IMR-90 (cell line): ENCODE results near the gene NOSTRIN. TPM values are rescaled to one million over a fixed set of nuclear protein-coding genes. Genes with fewer than 3 reads are reported as not detected.

Experiments
- ATAC-seq: fragments of 200-7000 bp; cut with Tn5 transposase; 2 replicates; pipeline ENCODE4 v1.9.1; 2020; ENCODE audit warnings: low read depth, mild to moderate bottlenecking, moderate library complexity
- BruUV-seq: library from RNA; stranded (reverse); fragments of 400-500 nt; replicated peaks from 2 replicates; lab custom pipeline; 2021; lab: Mats Ljungman, UMichigan
- CTCF ChIA-PET: fragments of 300-600 bp; formaldehyde crosslinking; extraction: SDS; loops from one replicate; lab custom pipeline; 2021; ENCODE audit warnings: antibody characterized with exemption; lab: Yijun Ruan, JAX
- POLR2A ChIA-PET: fragments of 300-600 bp; sonication (Branson Sonifier 250); formaldehyde crosslinking; loops from one replicate; lab custom pipeline; 2022; ENCODE audit warnings: antibody characterized with exemption; ENCODE audit not compliant: unreplicated experiment; lab: Charles Lee
- DNase-seq: peaks from one replicate; pipeline ENCODE4 v3.0.0; 2013
- H2AFZ ChIP-seq: replicated peaks from 2 replicates; pipeline ENCODE3; 2013; ENCODE audit warnings: low read length, mild to moderate bottlenecking; ENCODE audit not compliant: poor library complexity
- H2AK5ac ChIP-seq: 2 replicates; pipeline ENCODE4 v1.6.1; 2013; ENCODE audit warnings: low read depth, low read length, inconsistent platforms
- H2AK9ac ChIP-seq: replicated peaks from 2 replicates; pipeline ENCODE3; 2013; ENCODE audit warnings: mild to moderate bottlenecking, low read depth, low read length, moderate library complexity; ENCODE audit not compliant: poor library complexity
- H2BK120ac ChIP-seq: 2 replicates; pipeline ENCODE4 v1.6.1; 2013; ENCODE audit warnings: low read depth, low read length, inconsistent platforms
- H2BK15ac ChIP-seq: 3 replicates; pipeline ENCODE4 v1.6.1; 2013; ENCODE audit warnings: low read depth, low read length, inconsistent platforms
- H2BK20ac ChIP-seq: 2 replicates; pipeline ENCODE4 v1.6.1; 2013; ENCODE audit warnings: low read depth, mild to moderate bottlenecking, inconsistent platforms, low read length, moderate library complexity
- H2BK5ac ChIP-seq: 2 replicates; pipeline ENCODE4 v1.6.1; 2013; ENCODE audit warnings: mild to moderate bottlenecking, low read depth, low read length, inconsistent platforms; ENCODE audit not compliant: poor library complexity, severe bottlenecking
- H3K14ac ChIP-seq: replicated peaks from 2 replicates; pipeline ENCODE4 v1.6.1; 2013; ENCODE audit warnings: low read depth, low read length, inconsistent platforms
- H3K18ac ChIP-seq: 2 replicates; pipeline ENCODE4 v1.6.1; 2013; ENCODE audit warnings: low read depth, low read length, control low read depth
- H3K23ac ChIP-seq: 2 replicates; pipeline ENCODE4 v1.6.1; 2013; ENCODE audit warnings: low read depth, low read length, inconsistent platforms
- H3K27ac ChIP-seq: 2 replicates; pipeline ENCODE4 v1.5.1; 2013; ENCODE audit warnings: mild to moderate bottlenecking, control low read depth, low read length; ENCODE audit not compliant: insufficient read depth
- H3K27me3 ChIP-seq: 2 replicates; pipeline ENCODE4 v1.6.1; 2013; ENCODE audit warnings: low read length; ENCODE audit not compliant: control insufficient read depth, insufficient read depth
- H3K36me3 ChIP-seq: 2 replicates; pipeline ENCODE4 v1.6.1; 2013; ENCODE audit warnings: low read length, mixed read lengths; ENCODE audit not compliant: control insufficient read depth, insufficient read depth
- H3K4ac ChIP-seq: 2 replicates; pipeline ENCODE4 v1.6.1; 2013; ENCODE audit warnings: low read depth, low read length, inconsistent platforms
- H3K4me1 ChIP-seq: 2 replicates; pipeline ENCODE4 v1.6.1; 2013; ENCODE audit warnings: low read length, mixed read lengths; ENCODE audit not compliant: control insufficient read depth, insufficient read depth
- H3K4me2 ChIP-seq: 2 replicates; pipeline ENCODE4 v1.6.1; 2013; ENCODE audit warnings: low read depth, mild to moderate bottlenecking, control low read depth, low read length, moderate library complexity
- H3K4me3 ChIP-seq: 2 replicates; pipeline ENCODE4 v1.5.1; 2013; ENCODE audit warnings: low read depth, mild to moderate bottlenecking, control low read depth, low read length, moderate library complexity; ENCODE audit not compliant: insufficient read depth
- H3K56ac ChIP-seq: 2 replicates; pipeline ENCODE4 v1.6.1; 2013; ENCODE audit warnings: low read length, inconsistent platforms; ENCODE audit not compliant: insufficient read depth; ENCODE audit errors: extremely low read depth
- H3K79me1 ChIP-seq, 2 experiments: 2 replicates each; pipeline ENCODE4 v1.6.1; 2013; ENCODE audit warnings: low read length in 2 of 2, inconsistent platforms in 1 of 2, low read depth in 1 of 2
- H3K9ac ChIP-seq: 2 replicates; pipeline ENCODE4 v1.6.1; 2013; ENCODE audit warnings: low read depth, low read length, control low read depth
- H3K9me1 ChIP-seq: 2 replicates; pipeline ENCODE4 v1.6.1; 2013; ENCODE audit warnings: low read length, inconsistent platforms; ENCODE audit not compliant: insufficient read depth
- H3K9me3 ChIP-seq: 2 replicates; pipeline ENCODE4 v1.6.1; 2013; ENCODE audit warnings: low read length; ENCODE audit not compliant: control insufficient read depth, insufficient read depth
- H4K20me1 ChIP-seq: 2 replicates; pipeline ENCODE4 v1.6.1; 2013; ENCODE audit warnings: low read length, inconsistent platforms; ENCODE audit not compliant: insufficient read depth
- H4K5ac ChIP-seq: 2 replicates; pipeline ENCODE4 v1.6.1; 2013; ENCODE audit warnings: mild to moderate bottlenecking, low read depth, low read length, control low read depth
- H4K8ac ChIP-seq, 2 experiments: 2 replicates each; pipeline ENCODE4 v1.6.1; 2013; ENCODE audit warnings: low read depth in 2 of 2, low read length in 2 of 2, control low read depth in 1 of 2, inconsistent platforms in 1 of 2
- H4K91ac ChIP-seq: 2 replicates; pipeline ENCODE4 v1.6.1; 2013; ENCODE audit warnings: low read depth, low read length, inconsistent platforms; ENCODE audit not compliant: insufficient read depth
- BHLHE40 ChIP-seq: fragments of 150-350 bp; IDR thresholded peaks from 2 replicates; pipeline ENCODE4 v1.6.1; 2016; ENCODE audit warnings: mild to moderate bottlenecking, low read depth, low read length
- CEBPB ChIP-seq: IDR thresholded peaks from 2 replicates; pipeline ENCODE4 v1.6.1; 2012; ENCODE audit warnings: low read depth, low read length, improper control_type of control experiment
- FOS ChIP-seq: fragments of 150-350 bp; IDR thresholded peaks from 2 replicates; pipeline ENCODE4 v1.6.1; 2016; ENCODE audit warnings: low read depth, low read length
- MAZ ChIP-seq: IDR thresholded peaks from 2 replicates; pipeline ENCODE4 v1.6.1; 2012; ENCODE audit warnings: low read depth, mild to moderate bottlenecking, low read length, improper control_type of control experiment, moderate library complexity, borderline replicate concordance
- MXI1 ChIP-seq: IDR thresholded peaks from 2 replicates; pipeline ENCODE4 v1.6.1; 2012; ENCODE audit warnings: low read depth, mild to moderate bottlenecking, low read length, moderate library complexity, borderline replicate concordance
- NFE2L2 ChIP-seq: fragments of 150-350 bp; IDR thresholded peaks from 2 replicates; pipeline ENCODE4 v1.6.1; 2016; ENCODE audit warnings: low read depth, mild to moderate bottlenecking, low read length
- POLR2A ChIP-seq: IDR thresholded peaks from 2 replicates; pipeline ENCODE4 v1.6.1; 2012; ENCODE audit warnings: mild to moderate bottlenecking, low read depth, low read length
- RAD21 ChIP-seq: IDR thresholded peaks from 2 replicates; pipeline ENCODE4 v1.6.1; 2012; ENCODE audit warnings: low read length, improper control_type of control experiment
- RCOR1 ChIP-seq: IDR thresholded peaks from 2 replicates; pipeline ENCODE4 v1.6.1; 2012; ENCODE audit warnings: mild to moderate bottlenecking, low read length, improper control_type of control experiment; ENCODE audit not compliant: insufficient replicate concordance
- RFX5 ChIP-seq: IDR thresholded peaks from 2 replicates; pipeline ENCODE4 v1.8.0; 2012; ENCODE audit warnings: low read depth, mild to moderate bottlenecking, low read length, moderate library complexity
- SMC3 ChIP-seq: fragments of 150-350 bp; IDR thresholded peaks from 2 replicates; pipeline ENCODE4 v1.6.1; 2016; ENCODE audit warnings: low read depth, mild to moderate bottlenecking, antibody characterized with exemption, low read length, moderate library complexity
- WGBS, 2 experiments: methylation state at CpG; one replicate each; pipeline versions ENCODE4 v1.1.5 to v1.1.7; 2013; ENCODE audit warnings: missing lambda C conversion rate in 2 of 2; ENCODE audit not compliant: insufficient read length in 1 of 2; ENCODE audit errors: extremely low coverage in 2 of 2; 5-methylcytosine and 5-hydroxymethylcytosine counted together
- dilution Hi-C: fragments of 300-500 bp; cut with HindIII; formaldehyde crosslinking; loops from one replicate; pipeline ENCODE4 v1.14.3; 2018; ENCODE audit warnings: low sequenced_read_pairs; ENCODE audit not compliant: unreplicated experiment
- in situ Hi-C: fragments of 300-500 bp; cut with MboI; formaldehyde crosslinking; loops from 3 replicates; pipeline ENCODE4 v1.14.3; 2019; ENCODE audit warnings: low sequenced_read_pairs, inconsistent platforms, mixed read lengths
- intact Hi-C: fragments of 100-400 bp; cut with micrococcal nuclease; formaldehyde crosslinking; loops from 2 replicates; pipeline ENCODE4 v1.10.0; 2022
- polyA plus RNA-seq, 3 experiments: library from polyadenylated mRNA; depleted of rRNA; stranded (reverse); fragments of >200 nt; gene quantifications; 2 replicates each; pipeline ENCODE4 v1.2.3, GENCODE V29; 2012; ENCODE audit warnings: low replicate concordance in 1 of 3
- total RNA-seq: library from RNA; depleted of rRNA; stranded (reverse); fragments of >200 nt; gene quantifications from 2 replicates; pipeline ENCODE4 v1.2.3, GENCODE V29; 2012
- TF ChIP-seq, protein P1 (sequence below): fragments of 150-350 bp; IDR thresholded peaks from 2 replicates; pipeline ENCODE4 v1.6.1; 2016; ENCODE audit warnings: low read depth, mild to moderate bottlenecking, low read length, moderate library complexity, borderline replicate concordance
- TF ChIP-seq, protein P2 (sequence below): fragments of 150-350 bp; IDR thresholded peaks from 2 replicates; pipeline ENCODE4 v1.6.1; 2017; ENCODE audit warnings: mild to moderate bottlenecking, antibody characterized with exemption, low read length, low read depth

Gene NOSTRIN
- total and polyA plus RNA-seq, 2 of the 4 experiments (the other 2 are of a cell fraction): 0.15 to 0.18 TPM

DNA sequence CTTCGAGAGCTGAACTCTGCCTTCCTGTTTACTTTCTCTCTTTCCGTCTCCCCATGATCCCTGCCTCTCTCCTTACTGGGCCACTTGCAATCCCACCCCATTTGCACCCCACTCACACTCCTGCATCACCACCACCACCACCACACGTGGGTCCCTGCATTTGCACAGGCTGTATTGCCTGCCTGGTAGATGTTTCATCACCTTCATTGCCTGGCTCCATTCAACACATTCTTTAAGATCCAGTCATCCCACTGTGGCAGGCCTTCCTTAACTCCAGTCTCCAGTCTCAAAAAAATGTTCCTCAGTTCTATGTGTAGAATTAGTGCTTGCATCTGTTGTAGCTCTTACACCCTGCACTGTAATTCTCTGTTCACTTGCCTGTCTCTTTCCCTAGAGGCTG is 13.9 kb downstream of the NOSTRIN start (continued):
- TF ChIP-seq NFE2L2 (no peak), MXI1 (no peak), POLR2A (no peak), RFX5 (no peak), SMC3 (no peak), BHLHE40 (no peak)

DNA sequence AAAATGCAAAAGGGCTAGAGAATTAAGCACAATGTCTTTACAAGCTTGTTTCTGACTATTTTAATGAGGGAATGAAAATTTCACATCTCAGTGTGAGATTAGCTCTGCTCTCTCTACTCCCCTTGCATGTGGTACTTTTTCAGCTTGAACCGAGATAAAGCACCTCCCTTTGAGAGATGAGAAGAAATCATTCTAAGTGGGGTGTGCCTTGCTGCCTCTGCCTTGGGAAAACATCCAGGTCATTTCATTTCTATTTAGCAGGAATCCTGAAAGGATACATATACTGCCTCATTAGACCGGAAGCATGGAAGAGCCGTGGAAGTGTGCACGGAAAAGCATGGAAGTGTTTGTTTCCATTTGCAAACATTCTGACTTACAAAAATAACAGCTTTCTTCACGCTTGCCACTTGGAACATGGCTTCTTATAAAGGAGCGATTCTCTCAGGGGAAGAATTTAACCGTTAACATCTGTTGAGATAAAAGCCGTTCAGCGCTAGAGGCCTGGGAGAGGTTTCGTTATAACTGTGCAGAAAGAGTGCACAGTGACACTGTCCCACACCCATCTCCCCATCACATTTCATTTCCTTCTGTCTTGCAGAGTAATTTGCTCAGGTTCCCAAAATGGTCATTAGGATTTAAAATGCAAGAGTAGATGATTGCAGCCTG is 16.7 kb downstream of the NOSTRIN start:
- Histone ChIP-seq H3K14ac (no peak overlapping the region), H2AFZ (no peak overlapping the region), H2BK15ac (no peak overlapping the region), H3K4me3 (no peak overlapping the region), H2BK5ac (no peak overlapping the region), H2BK20ac (no peak overlapping the region), H2AK9ac (no peak overlapping the region), H4K5ac (no peak overlapping the region), H3K4ac (no peak overlapping the region), H3K9me3 (no peaks in the 10 kb centered on the region), H3K79me1 (no peaks in the 10 kb centered on the region), H4K20me1 (no peaks in the 10 kb centered on the region), H3K23ac (no peak overlapping the region), H4K91ac (no peak overlapping the region), H3K27me3 (no peaks in the 10 kb centered on the region), H2BK120ac (no peak overlapping the region), H3K9me1 (no peaks in the 10 kb centered on the region), H3K56ac (no peak overlapping the region), H3K4me2 (no peak overlapping the region), H3K4me1 (peaks cover 2% of the 10 kb centered on the region; the same call in 1 of the 2 replicates), H3K27ac (no peak overlapping the region), H2AK5ac (no peak overlapping the region), H3K18ac (no peak overlapping the region), H4K8ac (no peak overlapping the region), H3K36me3 (no peaks in the 10 kb centered on the region), H3K9ac (no peak overlapping the region)
- dilution Hi-C loops (no loop called here), in situ Hi-C loops (no loop called here), intact Hi-C loops (no loop called here)
- POLR2A ChIA-PET: no interaction called here
- ATAC-seq: no peak
- DNase-seq: no peak
- CTCF ChIA-PET: no interaction called here
- BruUV-seq: no TSS peak
- no CpG with 5 or more reads among the region's 10 CpGs for WGBS, 2 experiments
- no peak for TF ChIP-seq CEBPB
- TF ChIP-seq FOS: no peak
- TF ChIP-seq, protein P1, sequence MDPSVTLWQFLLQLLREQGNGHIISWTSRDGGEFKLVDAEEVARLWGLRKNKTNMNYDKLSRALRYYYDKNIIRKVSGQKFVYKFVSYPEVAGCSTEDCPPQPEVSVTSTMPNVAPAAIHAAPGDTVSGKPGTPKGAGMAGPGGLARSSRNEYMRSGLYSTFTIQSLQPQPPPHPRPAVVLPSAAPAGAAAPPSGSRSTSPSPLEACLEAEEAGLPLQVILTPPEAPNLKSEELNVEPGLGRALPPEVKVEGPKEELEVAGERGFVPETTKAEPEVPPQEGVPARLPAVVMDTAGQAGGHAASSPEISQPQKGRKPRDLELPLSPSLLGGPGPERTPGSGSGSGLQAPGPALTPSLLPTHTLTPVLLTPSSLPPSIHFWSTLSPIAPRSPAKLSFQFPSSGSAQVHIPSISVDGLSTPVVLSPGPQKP: no peak
- no peak for TF ChIP-seq NFE2L2
- TF ChIP-seq POLR2A: no peak
- no peak for TF ChIP-seq RAD21
- TF ChIP-seq, protein P2, sequence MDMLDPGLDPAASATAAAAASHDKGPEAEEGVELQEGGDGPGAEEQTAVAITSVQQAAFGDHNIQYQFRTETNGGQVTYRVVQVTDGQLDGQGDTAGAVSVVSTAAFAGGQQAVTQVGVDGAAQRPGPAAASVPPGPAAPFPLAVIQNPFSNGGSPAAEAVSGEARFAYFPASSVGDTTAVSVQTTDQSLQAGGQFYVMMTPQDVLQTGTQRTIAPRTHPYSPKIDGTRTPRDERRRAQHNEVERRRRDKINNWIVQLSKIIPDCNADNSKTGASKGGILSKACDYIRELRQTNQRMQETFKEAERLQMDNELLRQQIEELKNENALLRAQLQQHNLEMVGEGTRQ: no peak
- no peak for TF ChIP-seq RCOR1
- no peak for TF ChIP-seq MAZ
- no peak for TF ChIP-seq MXI1
